Psoas muscle (tissue), 8 donors: ENCODE data around the gene FABP2. TPM values are rescaled to one million over a fixed set of nuclear protein-coding genes. Genes with fewer than 3 reads are reported as not detected.

Source experiments
- ATAC-seq, 4 donors: fragments of 200-7000 bp; cut with Tn5 transposase; one replicate each; pipeline ENCODE4 v1.9.1; 2020; ENCODE audit warnings: moderate library complexity in 3 of 4, mild to moderate bottlenecking in 2 of 4
- DNase-seq, 2 donors: peaks; one replicate each; pipeline ENCODE4 v3.0.0-alpha.2; 2020
- H3K27ac ChIP-seq: fragments of 200-600 bp; one replicate; pipeline ENCODE4 v1.8.0; 2022
- H3K27me3 ChIP-seq, 3 donors: fragments of 200-600 bp in 1 of 3; one replicate each; pipeline versions ENCODE4 v1.6.1 to v1.8.0; 2013 to 2022; ENCODE audit warnings: low read length in 2 of 3, mild to moderate bottlenecking in 2 of 3, moderate library complexity in 1 of 3; ENCODE audit not compliant: insufficient read depth in 3 of 3
- H3K36me3 ChIP-seq, 2 donors: fragments of 200-600 bp in 1 of 2; one replicate each; pipeline versions ENCODE4 v1.6.1 to v1.8.0; 2013 to 2022; ENCODE audit warnings: low read depth in 1 of 2, mild to moderate bottlenecking in 1 of 2, moderate library complexity in 1 of 2; ENCODE audit not compliant: insufficient read depth in 1 of 2
- H3K4me1 ChIP-seq: fragments of 200-600 bp; one replicate; pipeline ENCODE4 v1.8.0; 2022
- H3K4me3 ChIP-seq: fragments of 200-600 bp; one replicate; pipeline ENCODE4 v1.8.0; 2022; ENCODE audit warnings: mild to moderate bottlenecking
- H3K9me3 ChIP-seq: fragments of 200-600 bp; one replicate; pipeline ENCODE4 v1.8.0; 2022
- CTCF ChIP-seq: fragments of 200-600 bp; IDR thresholded peaks from one replicate; pipeline ENCODE4 v1.8.0; 2022; ENCODE audit warnings: antibody characterized with exemption
- WGBS, 3 donors: extraction: QIAGEN DNeasy Blood & Tissue Kit; methylation state at CpG; one replicate each; pipeline versions ENCODE4 v1.1.6 to v1.1.7; 2013; 5-methylcytosine and 5-hydroxymethylcytosine counted together
- intact Hi-C, 2 donors: fragments of 100-400 bp; cut with DNase I; formaldehyde crosslinking; loops; one replicate each; pipeline versions ENCODE4 v1.11.0 to v1.14.2; 2022
- polyA plus RNA-seq, 3 donors: library from polyadenylated mRNA; stranded (reverse); fragments of 200-250 nt; gene quantifications; one replicate each; pipeline ENCODE4 v1.2.3, GENCODE V29; 2013
- total RNA-seq, 4 donors: library from RNA; stranded (reverse); fragmentation: NEBNext Ultra II Directional in 2 of 4; extraction: Animal tissue kit (Norgen Biotek cat#: 25700) in 2 of 4; gene quantifications; one replicate each; pipeline versions ENCODE4 v1.2.1 to v1.2.4, GENCODE V29; 2021 to 2023
- donor health status: healthy with polysubstance abuse.
- donor health status: DM: no; HTN: no; CAD: no; lungs with moderate emphysema.
- donor health status: Bipolar disorder and iron deficiency.
- donor health status: healthy.
- donor health status: DM: yes; HTN: yes; CAD: no.
- donor health status: DM: no; HTN: no; CAD: no.
- donor health status: DM: no; HTN: no; CAD: no.
- donor health status: DM: yes; HTN: yes; CAD: no.

FABP2 gene
- total and polyA plus RNA-seq, 7 donors: 0.04 to 0.26 TPM; not detected in 5

GRCh38 chr4:119271361-119272085, 50.4 kb downstream of the FABP2 start:
- Histone ChIP-seq H3K27me3 (no peaks in the 10 kb centered on the region), H3K4me3 (no peak overlapping the region), H3K27ac (no peak overlapping the region), H3K9me3 (no peaks in the 10 kb centered on the region), H3K36me3 (peaks cover 0 to 73% of the 10 kb centered on the region in 2 donors), H3K4me1 (peaks cover 3% of the 10 kb centered on the region)
- intact Hi-C loops: no loop called here
- 34 to 45% (median 37%) methylated on average over 6 of the region's 6 CpGs for WGBS, 3 donors
- ATAC-seq (no peak), DNase-seq (no peak)
- TF ChIP-seq CTCF: no peak

DNA sequence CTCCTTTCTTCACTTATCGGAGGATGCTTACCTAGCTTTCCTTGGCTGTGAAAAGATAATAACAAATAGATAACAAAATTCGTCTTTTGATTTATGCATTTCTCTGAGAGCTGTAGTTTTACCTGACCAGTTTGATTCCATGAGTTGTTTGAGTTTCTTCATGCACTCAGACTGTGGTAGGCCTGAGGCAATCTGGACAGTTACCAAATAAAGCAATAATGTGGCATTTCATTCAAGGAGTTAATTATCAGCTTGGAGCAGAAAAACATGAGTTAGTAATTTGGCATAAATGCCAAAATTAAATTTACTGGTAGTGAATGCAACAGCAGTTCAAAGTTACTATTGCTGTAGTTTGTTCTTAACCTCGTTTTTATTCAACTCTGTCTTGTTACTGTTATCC, 53.5 kb downstream of the FABP2 start:
- H3K27me3 ChIP-seq: no peaks in the 10 kb centered on the region
- peaks cover 3% of the 10 kb centered on the region for H3K4me1 ChIP-seq
- no peak for TF ChIP-seq CTCF
- no peak overlapping the region for H3K27ac ChIP-seq
- intact Hi-C loops: loop anchor here in 1 of 2 donors (10.0 kb wide), 1 partner anchor 104 kb away; no protein-coding TSS in a partner anchor
- peaks cover 2 to 97% of the 10 kb centered on the region in 2 donors for H3K36me3 ChIP-seq
- no peak for ATAC-seq
- no peak for DNase-seq
- 86 to 91% (median 88%) methylated on average over 3 of the region's 3 CpGs for WGBS, 3 donors
- H3K9me3 ChIP-seq: no peaks in the 10 kb centered on the region
- H3K4me3 ChIP-seq: no peak overlapping the region

Other genes starting within 250 kb of the FABP2 start
- 100 to 1,000 TPM; 137 to 469 (median 301) TPM for gene MYOZ2, start 186.3 kb downstream of the FABP2 start, total RNA-seq
- gene MYOZ2, start 186.3 kb downstream of the FABP2 start, polyA plus RNA-seq: 100 to 1,000 TPM in 1 of 3 donors, 10 to 100 TPM in 2; 55.1 to 204 (median 61.1) TPM
- gene USP53, start 109.4 kb downstream of the FABP2 start, total RNA-seq: 10 to 100 TPM; 43.8 to 89.5 (median 57.3) TPM
- gene USP53, start 109.4 kb downstream of the FABP2 start, polyA plus RNA-seq: 10 to 100 TPM in 2 of 3 donors, 1 to 10 TPM in 1; 6.0 to 54.5 (median 18.5) TPM